H1 (cell line): ENCODE data around the gene SH3RF2. TPM values are rescaled to one million over a fixed set of nuclear protein-coding genes. Genes with fewer than 3 reads are reported as not detected.

Experiments used
- CTCF ChIA-PET: fragments of 300-600 bp; sonication (Branson Sonifier 250); formaldehyde crosslinking; loops from one replicate; lab custom pipeline; 2021; ENCODE audit not compliant: partially characterized antibody; lab: Charles Lee
- POLR2A ChIA-PET: fragments of 300-600 bp; sonication (Branson Sonifier 250); formaldehyde crosslinking; loops from one replicate; lab custom pipeline; 2021; ENCODE audit warnings: inconsistent platforms; ENCODE audit not compliant: partially characterized antibody; lab: Charles Lee
- DNase-seq, 2 experiments: peaks; one replicate each; pipeline versions ENCODE4 v3.0.0 to v3.0.0-alpha.2; 2010 to 2022; ENCODE audit warnings: low spot score in 2 of 2, low read depth in 1 of 2, mixed read lengths in 1 of 2
- FAIRE-seq: peaks from 2 replicates; lab custom pipeline; 2011; peaks lifted over from hg19 to GRCh38; lab: Jason Lieb, UNC
- H2AFZ ChIP-seq: 2 replicates; pipeline ENCODE4 v1.8.1; 2012; ENCODE audit warnings: low read length, inconsistent platforms
- H2AK5ac ChIP-seq: 2 replicates; pipeline ENCODE4 v1.6.1; 2013; ENCODE audit warnings: low read depth, low read length
- H2BK120ac ChIP-seq: replicated peaks from 2 replicates; pipeline ENCODE3; 2013; ENCODE audit warnings: low read depth, low read length, inconsistent platforms
- H2BK12ac ChIP-seq: 2 replicates; pipeline ENCODE4 v1.6.1; 2013; ENCODE audit warnings: low read depth, low read length
- H2BK15ac ChIP-seq: 2 replicates; pipeline ENCODE4 v1.6.1; 2013; ENCODE audit warnings: low read length
- H2BK20ac ChIP-seq: 2 replicates; pipeline ENCODE4 v1.6.1; 2013; ENCODE audit warnings: low read length
- H2BK5ac ChIP-seq: 2 replicates; pipeline ENCODE4 v1.6.1; 2013; ENCODE audit warnings: low read depth, low read length
- H3K14ac ChIP-seq: 2 replicates; pipeline ENCODE4 v1.6.1; 2013; ENCODE audit warnings: inconsistent platforms; ENCODE audit not compliant: insufficient read length
- H3K18ac ChIP-seq: 2 replicates; pipeline ENCODE4 v1.6.1; 2013; ENCODE audit warnings: low read length; ENCODE audit errors: extremely low read depth
- H3K23ac ChIP-seq: 2 replicates; pipeline ENCODE4 v1.6.1; 2013; ENCODE audit warnings: inconsistent platforms; ENCODE audit not compliant: insufficient read length
- H3K23me2 ChIP-seq: 2 replicates; pipeline ENCODE4 v1.6.1; 2013; ENCODE audit warnings: low read depth, low read length
- H3K27ac ChIP-seq: 2 replicates; pipeline ENCODE4 v1.6.1; 2011; ENCODE audit warnings: low read depth, low read length, inconsistent platforms
- H3K27me3 ChIP-seq, 4 experiments: replicated peaks in 1 of 4; 1 replicate in 1 of 4; 2 replicates in 3 of 4; pipeline versions ENCODE4 v1.6.1 to v1.8.1; 2011 to 2013; ENCODE audit warnings: low read length in 3 of 4, mild to moderate bottlenecking in 3 of 4, inconsistent platforms in 2 of 4, mixed read lengths in 2 of 4, moderate library complexity in 1 of 4; ENCODE audit not compliant: control insufficient read depth in 3 of 4, insufficient read depth in 3 of 4; ENCODE audit errors: extremely low read depth in 1 of 4
- H3K36me3 ChIP-seq, 4 experiments: 2 replicates each; pipeline versions ENCODE4 v1.6.1 to v1.8.1; 2011 to 2013; ENCODE audit warnings: mild to moderate bottlenecking in 4 of 4, low read length in 3 of 4, moderate library complexity in 2 of 4, control low read depth in 1 of 4, inconsistent platforms in 1 of 4; ENCODE audit not compliant: insufficient read depth in 4 of 4, control insufficient read depth in 2 of 4
- H3K4ac ChIP-seq: replicated peaks from 2 replicates; pipeline ENCODE3; 2013; ENCODE audit warnings: low read length, low read depth, mixed read lengths, inconsistent platforms; ENCODE audit not compliant: insufficient read length
- H3K4me1 ChIP-seq, 4 experiments: replicated peaks in 1 of 4; 1 replicate in 1 of 4; 2 replicates in 3 of 4; pipeline versions ENCODE4 v1.6.1 to v1.8.1; 2011 to 2013; ENCODE audit warnings: low read length in 3 of 4, inconsistent platforms in 2 of 4, mixed read lengths in 1 of 4; ENCODE audit not compliant: insufficient read depth in 4 of 4, control insufficient read depth in 3 of 4
- H3K4me2 ChIP-seq, 2 experiments: 2 replicates each; pipeline versions ENCODE4 v1.6.1 to v1.8.1; 2011 to 2013; ENCODE audit warnings: low read depth in 2 of 2, low read length in 2 of 2, control low read depth in 1 of 2, inconsistent platforms in 1 of 2, mild to moderate bottlenecking in 1 of 2; ENCODE audit not compliant: insufficient read depth in 1 of 2
- H3K4me3 ChIP-seq, 4 experiments: fragments of 200-600, 300-600 bp in 1 of 4; sonication (generic), shearing (Covaris generic), sonication (Bioruptor Twin) in 1 of 4; 2 replicates each; pipeline versions ENCODE4 v1.5.1 to v1.8.1; 2011 to 2016; ENCODE audit warnings: low read length in 4 of 4, low read depth in 3 of 4, control low read depth in 2 of 4, inconsistent platforms in 2 of 4, mild to moderate bottlenecking in 2 of 4, mixed read lengths in 1 of 4, moderate library complexity in 1 of 4; ENCODE audit not compliant: insufficient read depth in 2 of 4; ENCODE audit errors: extremely low read depth in 1 of 4
- H3K56ac ChIP-seq: replicated peaks from 2 replicates; pipeline ENCODE3; 2013; ENCODE audit warnings: low read depth, mild to moderate bottlenecking, mixed read lengths, low read length, inconsistent platforms; ENCODE audit not compliant: insufficient read length
- H3K79me1 ChIP-seq: 2 replicates; pipeline ENCODE4 v1.6.1; 2013; ENCODE audit warnings: low read depth, low read length, control low read depth
- H3K79me2 ChIP-seq, 2 experiments: 2 replicates each; pipeline versions ENCODE4 v1.6.1 to v1.8.1; 2012 to 2013; ENCODE audit warnings: low read length in 2 of 2, mild to moderate bottlenecking in 2 of 2, inconsistent platforms in 1 of 2; ENCODE audit not compliant: insufficient read depth in 2 of 2, control insufficient read depth in 1 of 2
- H3K9ac ChIP-seq, 4 experiments: replicated peaks in 1 of 4; 1 replicate in 1 of 4; 2 replicates in 3 of 4; pipeline versions ENCODE4 v1.6.1 to v1.8.1; 2011 to 2013; ENCODE audit warnings: low read depth in 3 of 4, low read length in 3 of 4, control low read depth in 2 of 4, mild to moderate bottlenecking in 2 of 4, moderate library complexity in 2 of 4, inconsistent platforms in 1 of 4; ENCODE audit errors: extremely low read depth in 1 of 4
- H3K9me3 ChIP-seq, 2 experiments: 2 replicates each; pipeline versions ENCODE4 v1.6.1 to v1.8.1; 2012 to 2013; ENCODE audit warnings: mild to moderate bottlenecking in 2 of 2, moderate library complexity in 2 of 2, control low read depth in 1 of 2, inconsistent platforms in 1 of 2, low read depth in 1 of 2, low read length in 1 of 2, mixed read lengths in 1 of 2; ENCODE audit not compliant: insufficient read depth in 2 of 2
- H4K20me1 ChIP-seq, 2 experiments: replicated peaks in 1 of 2; 2 replicates each; pipeline versions ENCODE3 to v1.8.1; 2011 to 2013; ENCODE audit warnings: inconsistent platforms in 2 of 2, low read length in 2 of 2, mild to moderate bottlenecking in 1 of 2; ENCODE audit not compliant: insufficient read depth in 2 of 2, control insufficient read depth in 1 of 2
- H4K5ac ChIP-seq: 2 replicates; pipeline ENCODE4 v1.6.1; 2013; ENCODE audit warnings: low read length, low read depth, mixed read lengths, inconsistent platforms; ENCODE audit not compliant: insufficient read length
- H4K8ac ChIP-seq: 2 replicates; pipeline ENCODE4 v1.8.0; 2013; ENCODE audit warnings: mild to moderate bottlenecking, moderate library complexity, low read length, inconsistent platforms; ENCODE audit not compliant: insufficient read depth; ENCODE audit errors: extremely low read depth
- H4K91ac ChIP-seq: replicated peaks from 2 replicates; pipeline ENCODE3; 2013; ENCODE audit warnings: low read length, mixed read lengths, inconsistent platforms; ENCODE audit not compliant: insufficient read length
- BACH1 ChIP-seq: IDR thresholded peaks from 2 replicates; pipeline ENCODE4 v1.6.1; 2012; ENCODE audit warnings: low read length, improper control_type of control experiment
- EP300 ChIP-seq, 2 experiments: IDR thresholded peaks; 1 replicate in 1 of 2; 2 replicates in 1 of 2; pipeline ENCODE4 v1.6.1; 2011 to 2012; ENCODE audit warnings: low read depth in 2 of 2, low read length in 2 of 2, mild to moderate bottlenecking in 2 of 2, borderline replicate concordance in 1 of 2, inconsistent platforms in 1 of 2, moderate library complexity in 1 of 2
- MAFK ChIP-seq: IDR thresholded peaks from 2 replicates; pipeline ENCODE4 v1.6.1; 2012; ENCODE audit warnings: low read depth, mild to moderate bottlenecking, improper control_type of control experiment, low read length
- TAF7 ChIP-seq: optimal IDR thresholded peaks from 2 replicates; pipeline ENCODE3; 2011; ENCODE audit warnings: low read depth, mild to moderate bottlenecking, inconsistent platforms, low read length, moderate library complexity, borderline replicate concordance
- WGBS, 2 experiments: shearing (Covaris generic) in 1 of 2; methylation state at CpG; one replicate each; pipeline versions ENCODE4 v1.1.6 to v1.1.7; 2013 to 2015; ENCODE audit warnings: low lambda C conversion rate in 2 of 2, mixed read lengths in 2 of 2, inconsistent platforms in 1 of 2, low coverage in 1 of 2, missing lambda C conversion rate in 1 of 2; ENCODE audit not compliant: insufficient replicate concordance in 2 of 2, insufficient coverage in 1 of 2, insufficient read length in 1 of 2; ENCODE audit errors: extremely low coverage in 1 of 2, missing lambda C conversion rate in 1 of 2; 5-methylcytosine and 5-hydroxymethylcytosine counted together
- polyA plus RNA-seq, 7 experiments: library from polyadenylated mRNA; depleted of rRNA in 3 of 7; stranded (reverse) in 5 of 7; unstranded in 2 of 7; fragments of >200 nt in 5 of 7; fragments of 200-250 nt in 2 of 7; gene quantifications; 1 replicate in 5 of 7; 2 replicates in 1 of 7; 4 replicates in 1 of 7; pipeline versions ENCODE4 v1.2.1 to v1.2.3, GENCODE V29; 2011 to 2013; ENCODE audit warnings: missing spikeins in 2 of 7, mixed read lengths in 2 of 7
- total RNA-seq: library from RNA; stranded (reverse); fragmentation: NEBNext Ultra II Directional; extraction: Animal tissue kit (Norgen Biotek cat#: 25700); gene quantifications from 2 replicates; pipeline ENCODE4 v1.2.1, GENCODE V29; 2021

Gene SH3RF2
- total and polyA plus RNA-seq, 2 of the 8 experiments (the other 6 are each of a cell fraction or from before 2014, with no cell fraction given), result 0.80 to 0.95 TPM

DNA sequence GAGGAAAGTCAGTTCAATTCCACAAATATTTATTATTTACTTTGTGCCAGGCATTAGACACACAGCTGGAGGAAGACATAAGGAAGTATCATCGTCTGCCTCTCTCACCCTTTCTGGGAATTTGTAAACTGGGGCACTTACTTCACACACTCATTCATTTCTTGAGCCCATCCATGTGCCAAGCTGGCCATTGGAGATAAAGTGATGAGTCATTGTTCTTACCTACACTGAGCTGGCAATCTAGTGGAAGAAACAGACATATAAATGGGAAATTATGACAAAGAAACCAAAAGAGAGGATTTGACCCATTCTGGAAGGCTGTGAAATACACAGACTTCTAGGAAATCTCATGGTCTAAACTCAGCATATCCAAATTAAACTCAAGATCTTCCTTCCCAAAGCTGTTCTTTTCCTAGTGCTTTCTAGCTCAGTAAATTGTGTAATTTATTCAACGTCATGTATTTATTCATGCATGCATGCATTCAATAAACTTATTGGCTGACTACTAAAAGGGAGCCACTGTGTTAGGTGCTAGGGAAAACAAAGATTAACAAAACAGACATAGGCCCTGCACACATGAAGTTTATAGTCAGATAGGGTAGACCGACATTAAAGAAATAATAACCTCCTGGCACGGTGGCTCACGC is 65.3 kb downstream of the SH3RF2 start:
- no peak overlapping the region for H3K9ac ChIP-seq
- no peaks in the 10 kb centered on the region for H4K20me1 ChIP-seq
- H3K23ac ChIP-seq, result no peak overlapping the region
- H4K8ac ChIP-seq, result no peak overlapping the region
- no peak overlapping the region for H2AK5ac ChIP-seq
- H3K9me3 ChIP-seq, result no peaks in the 10 kb centered on the region
- H3K4me1 ChIP-seq, result no peaks in the 10 kb centered on the region
- H2AFZ ChIP-seq, result no peak overlapping the region
- H3K36me3 ChIP-seq, result no peaks in the 10 kb centered on the region
- no peak for DNase-seq
- H2BK120ac ChIP-seq, result no peak overlapping the region
- no peak overlapping the region for H4K91ac ChIP-seq
- 87% methylated on average over 5 of the region's 5 CpGs; no CpG with 5 or more reads in 1 of the 2 experiments for WGBS, 2 experiments
- H2BK5ac ChIP-seq, result no peak overlapping the region
- no peak overlapping the region for H3K4ac ChIP-seq
- ChIA-PET POLR2A (no interaction called here), CTCF (interaction anchor here (0.7 to 1.3 kb wide), 3 partner anchors 62 to 1626 kb away, joined by 3 to 4 read pairs (median 3); no protein-coding TSS in a partner anchor)
- H3K56ac ChIP-seq, result no peak overlapping the region
- H3K18ac ChIP-seq, result no peak overlapping the region
- no peaks in the 10 kb centered on the region for H3K79me1 ChIP-seq
- H3K4me2 ChIP-seq, result no peak overlapping the region
- FAIRE-seq, result no peak
- H3K27ac ChIP-seq, result no peak overlapping the region
- no peak overlapping the region for H2BK15ac ChIP-seq
- no peak overlapping the region for H2BK20ac ChIP-seq
- H2BK12ac ChIP-seq, result no peak overlapping the region
- H3K14ac ChIP-seq, result no peak overlapping the region
- no peak overlapping the region for H4K5ac ChIP-seq
- no peaks in the 10 kb centered on the region for H3K27me3 ChIP-seq
- TF ChIP-seq EP300 (IDR thresholded peaks at IDR 0.05; ENCODE audit: borderline replicate concordance in 1 of 2, low read depth in 2 of 2, low read length in 2 of 2), result no peak
- no peak for TF ChIP-seq TAF7
- peak; percentile 37; the same call in 1 of the 2 replicates for TF ChIP-seq MAFK
- peak; percentile 59 for TF ChIP-seq BACH1
- H3K23me2 ChIP-seq, result no peaks in the 10 kb centered on the region
- H3K79me2 ChIP-seq, result no peaks in the 10 kb centered on the region
- H3K4me3 ChIP-seq, result no peak overlapping the region
